ENCODE data around the gene ADAM8.

The ADAM8 gene

DNA sequence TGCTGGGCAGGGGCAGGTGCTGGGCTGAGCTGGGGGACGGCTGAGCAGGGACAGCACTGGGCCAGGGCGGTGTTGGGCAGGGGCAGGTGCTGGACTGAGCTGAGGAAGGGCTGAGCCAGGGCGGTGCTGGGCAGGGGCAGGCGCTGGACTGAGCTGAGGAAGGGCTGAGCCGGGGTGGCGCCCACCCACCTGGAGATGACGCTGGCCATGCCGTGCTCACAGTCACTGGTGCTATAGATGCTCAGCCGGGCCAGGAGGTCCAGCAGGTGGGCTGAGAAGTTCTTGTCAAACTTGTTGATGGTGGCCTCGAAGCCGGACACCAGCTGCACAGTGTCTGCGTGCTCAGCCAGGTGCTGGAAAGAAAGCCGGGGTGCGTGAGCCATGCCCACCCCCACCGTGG is 4.4 kb upstream of the ADAM8 start:
- no peak for FAIRE-seq

- FAIRE-seq = no peak
Observed at GRCh38 chr10:133280391-133281059, 3.9 kb upstream of the ADAM8 start.

- FAIRE-seq = no peak
Observed at GRCh38 chr10:133279326-133280226, 2.9 kb upstream of the ADAM8 start.

DNA sequence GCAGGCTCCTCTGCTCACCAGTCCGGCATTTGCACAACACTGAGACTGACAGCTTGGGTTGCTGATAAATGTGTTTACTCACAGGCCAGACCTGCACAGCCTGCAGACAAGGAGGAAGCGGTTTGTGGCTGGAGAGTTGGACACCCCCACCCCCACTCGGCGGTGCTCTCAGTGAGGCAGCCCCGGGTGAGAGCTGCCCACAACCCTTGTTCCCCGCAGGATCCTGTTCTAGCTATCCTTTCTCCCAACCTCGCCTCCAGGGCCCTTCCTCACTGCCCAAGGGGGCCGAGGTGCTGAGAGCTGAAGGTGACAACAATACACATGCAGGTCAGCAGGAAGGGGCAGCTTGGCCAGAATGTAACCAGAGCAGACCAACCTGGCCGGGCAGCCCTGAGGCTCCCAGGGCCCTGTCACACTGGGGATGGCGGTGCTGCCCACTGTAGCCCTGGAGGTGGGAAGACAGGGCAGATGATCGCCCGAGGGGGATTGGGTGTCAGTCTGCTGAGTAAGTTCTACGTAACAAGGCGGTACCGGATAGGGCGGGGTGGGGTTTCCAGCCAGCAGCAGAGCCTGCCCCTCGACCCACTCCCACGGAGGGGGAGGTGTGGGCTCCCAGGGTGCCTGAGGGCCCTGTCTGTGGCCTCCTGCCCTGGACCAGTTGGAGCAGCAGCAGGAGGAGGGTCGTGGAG is 2.1 kb upstream of the ADAM8 start:
- FAIRE-seq = no peak

- no peak for FAIRE-seq
Observed at GRCh38 chr10:133277993-133278576, 1.4 kb upstream of the ADAM8 start.

DNA sequence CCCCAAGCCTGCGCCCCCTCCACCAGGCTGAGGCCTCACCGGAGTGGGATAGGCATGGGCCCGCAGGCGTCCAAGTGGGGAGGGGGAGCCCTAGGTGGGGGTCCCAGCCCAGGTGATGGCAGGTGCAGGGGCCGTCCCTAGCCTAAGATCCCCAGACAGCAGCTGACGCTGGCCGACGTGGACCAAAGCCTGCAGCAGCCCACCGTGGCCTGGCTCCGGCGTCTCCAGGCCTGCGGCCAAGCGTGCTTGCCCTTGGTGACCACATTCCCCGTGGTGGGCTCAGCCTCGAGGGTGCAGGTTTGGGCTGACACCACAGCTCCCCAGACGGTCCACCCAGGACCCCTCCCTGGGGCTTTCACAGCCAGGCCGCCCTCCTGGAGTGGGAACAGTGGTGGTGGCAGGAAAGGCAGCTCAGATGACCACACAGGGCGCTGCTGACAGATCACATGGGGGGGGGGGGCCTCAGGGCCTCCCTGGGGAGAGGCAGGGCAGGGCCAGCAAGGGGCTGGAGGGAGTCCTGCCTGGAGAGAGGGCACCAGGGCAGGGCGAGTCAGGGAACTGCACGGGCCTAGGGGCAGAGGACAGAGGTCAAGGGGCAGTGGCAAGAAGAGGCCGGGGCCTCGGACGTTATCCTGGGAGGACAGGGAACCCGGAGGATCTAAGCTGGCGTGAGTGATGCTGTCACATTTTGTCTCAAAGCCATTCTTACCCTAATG is 767 bp upstream of the ADAM8 start:
- no peak for FAIRE-seq

DNA sequence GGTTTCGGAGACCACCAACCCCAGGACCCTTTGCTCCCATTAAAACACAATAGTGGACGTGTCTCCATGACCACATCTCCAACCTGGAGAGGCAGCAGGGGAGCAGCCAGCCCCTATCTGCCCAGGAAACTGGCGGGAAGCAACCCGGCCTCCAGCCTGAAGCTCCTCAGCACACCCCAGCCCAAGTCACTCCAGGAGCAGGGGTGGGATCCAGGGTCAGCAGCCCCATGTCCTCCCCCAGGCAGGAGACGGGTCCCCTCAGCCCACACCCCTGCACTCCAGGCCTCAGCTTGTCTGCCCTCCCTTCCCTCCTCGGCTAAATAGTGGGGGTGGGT is 601 bp downstream of the ADAM8 start:
- FAIRE-seq = no peak

GRCh38 chr10:133275684-133276092 is 980 bp downstream of the ADAM8 start:
- FAIRE-seq = no peak

DNA sequence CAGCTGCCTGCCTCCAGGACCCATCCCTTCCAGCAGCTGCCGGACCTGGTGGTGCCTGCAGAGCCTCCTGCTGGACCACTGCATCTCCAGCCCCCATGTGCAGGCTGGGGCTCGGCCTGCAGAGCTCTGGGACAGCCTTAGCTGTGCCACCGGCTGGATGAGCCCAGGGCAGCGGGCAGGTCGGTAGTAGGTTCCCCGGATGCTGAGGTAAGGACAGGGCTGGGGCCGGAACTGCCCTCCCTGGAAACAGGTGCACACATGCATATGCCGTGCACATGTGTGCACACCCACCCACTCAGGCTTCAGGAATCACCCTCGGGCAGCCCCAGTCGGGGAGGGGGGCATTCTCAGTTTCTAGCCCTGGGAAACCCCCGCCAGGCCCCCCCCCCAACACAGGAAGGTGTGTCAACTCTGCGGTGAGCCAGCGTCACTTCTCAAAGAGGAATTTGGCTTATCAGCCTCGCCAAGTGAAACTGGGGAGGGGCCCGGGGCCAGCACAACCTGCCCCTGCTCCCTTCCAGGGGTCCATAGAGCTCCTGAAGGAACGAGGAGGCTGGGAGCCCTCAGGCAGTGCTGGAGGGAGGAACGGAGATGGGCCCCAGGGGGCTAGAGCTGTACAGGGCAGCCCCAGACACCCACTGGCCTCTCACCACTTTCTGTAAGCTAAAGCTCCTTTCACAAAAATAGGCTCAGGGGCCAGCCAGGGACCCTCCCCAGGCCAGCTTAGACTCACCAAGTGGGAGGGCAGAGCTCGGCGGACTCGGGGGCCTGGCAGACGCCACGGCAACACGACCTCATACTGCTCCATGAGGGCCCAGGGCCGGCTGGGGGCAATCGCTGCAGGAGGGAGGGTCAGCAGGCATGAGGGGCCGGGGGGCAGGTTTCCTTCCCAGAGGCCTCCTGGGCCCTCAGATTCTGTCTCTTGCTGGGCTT is 1.7 kb downstream of the ADAM8 start:
- FAIRE-seq = no peak

- no peak for FAIRE-seq
Observed at GRCh38 chr10:133273534-133274143, 3.0 kb downstream of the ADAM8 start.

DNA sequence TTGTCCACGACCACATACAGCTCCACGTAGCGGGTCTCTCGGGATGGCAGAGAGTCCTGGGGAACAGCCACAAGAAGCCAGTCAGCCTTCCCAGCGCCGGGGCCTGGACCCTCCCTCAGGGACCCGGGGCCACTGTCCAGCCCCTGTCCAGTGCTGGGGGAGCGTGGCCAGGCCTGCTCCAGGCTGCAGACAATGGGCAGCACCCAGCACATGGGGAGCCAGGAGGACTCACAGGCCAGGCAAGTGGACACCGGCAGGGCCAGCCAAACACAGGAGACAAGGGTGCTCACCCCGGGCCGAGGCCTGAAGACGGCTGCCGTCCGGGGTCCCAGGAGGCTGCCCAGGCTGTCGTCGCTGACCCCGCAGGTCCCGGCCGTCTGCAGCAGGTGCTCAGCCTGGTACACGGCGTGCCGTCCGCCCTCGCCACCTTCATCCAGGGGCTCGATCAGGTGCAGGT is 3.7 kb downstream of the ADAM8 start:
- no peak for FAIRE-seq

DNA sequence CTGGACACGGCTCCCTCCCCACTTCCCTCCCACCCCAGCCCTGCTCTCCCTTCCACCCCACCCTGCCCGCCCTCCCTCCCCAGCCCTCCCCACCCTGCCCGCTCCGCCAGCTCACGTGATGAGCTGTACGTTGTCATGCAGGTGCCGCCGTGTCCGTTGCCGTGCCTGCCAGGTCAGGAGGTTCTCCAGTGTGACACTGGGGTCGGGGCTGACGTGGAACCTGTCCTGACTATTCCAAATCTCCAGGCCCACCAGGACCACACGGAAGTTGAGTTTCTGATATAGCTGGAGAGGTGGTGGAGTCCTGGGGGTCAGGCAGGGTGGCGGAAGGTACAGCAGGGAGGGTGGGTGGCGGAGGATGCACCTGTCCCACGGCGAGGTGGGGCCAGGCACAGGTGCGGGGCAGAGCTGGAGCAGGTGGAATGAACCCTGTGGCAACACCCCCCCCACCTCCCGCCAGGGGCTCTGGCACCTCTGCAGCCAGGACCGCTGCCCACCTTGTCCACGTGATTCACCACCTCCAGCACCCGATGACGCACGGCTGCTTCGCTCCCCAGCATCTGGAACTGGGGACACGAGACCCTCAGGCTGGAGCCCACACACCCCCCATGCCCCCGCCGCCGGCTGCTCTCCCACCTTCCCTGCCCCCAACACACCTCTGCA is 4.2 kb downstream of the ADAM8 start:
- no peak for FAIRE-seq

- FAIRE-seq = no peak
Observed at GRCh38 chr10:133271521-133272300, 5.0 kb downstream of the ADAM8 start.

GRCh38 chr10:133270773-133271297 is 5.8 kb downstream of the ADAM8 start:
- FAIRE-seq = no peak

GRCh38 chr10:133270204-133270603 is 6.5 kb downstream of the ADAM8 start:
- no peak for FAIRE-seq

DNA sequence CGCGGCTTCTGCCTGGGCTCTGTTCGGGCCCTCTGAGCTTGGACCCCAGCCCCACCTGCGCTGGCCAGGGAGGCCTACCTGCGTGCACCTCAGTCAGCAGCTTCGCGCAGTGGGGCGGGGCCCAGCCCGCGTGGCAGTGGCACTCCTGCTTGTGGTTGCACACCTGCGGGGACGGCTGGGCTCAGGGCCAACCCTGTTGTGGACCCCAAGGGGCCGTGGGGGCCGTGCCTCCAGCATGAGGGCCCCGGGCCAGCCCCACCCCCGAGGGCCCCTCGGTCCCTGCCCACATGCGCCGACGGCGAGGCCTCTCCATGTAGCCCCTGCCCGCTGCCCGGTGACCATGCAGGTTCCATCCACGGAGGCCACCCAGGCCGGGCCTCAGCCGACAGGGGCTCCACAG is 7.3 kb downstream of the ADAM8 start:
- FAIRE-seq = no peak

- no peak for FAIRE-seq
Observed at GRCh38 chr10:133268532-133268931, 8.1 kb downstream of the ADAM8 start.

DNA sequence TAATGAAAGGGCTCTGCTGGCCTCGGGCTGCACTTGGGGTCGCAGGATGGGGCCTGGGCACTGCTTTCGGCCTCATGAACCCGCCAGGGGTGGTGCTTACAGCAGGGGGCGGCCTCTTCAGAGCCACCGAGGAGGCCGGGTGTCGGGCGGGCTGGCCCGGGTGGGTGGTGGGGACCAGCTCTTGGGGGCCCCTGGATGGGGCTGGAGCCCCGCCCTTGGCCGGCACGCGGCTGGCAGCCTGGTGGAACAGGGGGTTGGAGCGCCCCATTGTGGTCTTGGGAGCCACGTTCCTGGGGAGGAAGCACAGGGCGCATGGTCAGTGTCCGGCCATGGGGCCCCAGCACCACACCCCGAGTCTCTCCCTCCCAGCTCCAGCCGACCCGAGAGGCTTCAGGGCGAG is 8.8 kb downstream of the ADAM8 start:
- no peak for FAIRE-seq

DNA sequence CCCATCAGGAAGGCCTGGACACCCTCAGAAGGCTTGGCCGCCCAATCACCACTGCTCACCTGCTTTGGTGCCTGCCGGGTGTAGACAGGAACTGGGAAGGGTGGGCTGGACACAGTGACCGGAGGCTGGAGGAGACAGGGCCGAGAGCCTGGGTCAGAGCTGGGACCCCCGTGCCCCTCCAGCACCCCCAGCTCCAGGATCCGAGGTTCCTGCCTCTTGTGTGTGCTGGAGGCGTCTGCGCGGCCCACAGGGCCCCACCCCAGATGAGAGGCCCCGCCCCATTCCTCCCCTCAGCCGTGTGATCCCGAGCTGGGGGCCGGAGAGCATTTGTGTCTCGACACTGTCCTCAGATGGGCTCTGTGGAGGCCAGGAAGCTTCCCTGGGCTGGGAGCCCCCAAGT is 9.4 kb downstream of the ADAM8 start:
- no peak for FAIRE-seq

Data from G401.6 (cell line).